Lower leg skin (tissue), 4 donors: ENCODE measurements around the gene RPL4. TPM values are rescaled to one million over a fixed set of nuclear protein-coding genes. Genes with fewer than 3 reads are reported as not detected.

ENCODE experiments used
- DNase-seq, 2 donors: peaks; one replicate each; pipeline ENCODE4 v3.0.0-alpha.2; 2019; ENCODE audit warnings: low spot score in 2 of 2
- H3K4me3 ChIP-seq: fragments of 200-600 bp; sonication (generic); 2 replicates; pipeline ENCODE4 v1.5.1; 2017; ENCODE audit warnings: mild to moderate bottlenecking, low read depth; ENCODE audit not compliant: poor library complexity, severe bottlenecking
- POLR2A ChIP-seq, 2 donors: fragments of 450-650 bp; IDR thresholded peaks; one replicate each; pipeline ENCODE4 v1.6.1; 2016 to 2017; ENCODE audit warnings: antibody characterized with exemption in 2 of 2, mild to moderate bottlenecking in 1 of 2, moderate library complexity in 1 of 2
- WGBS, 2 donors: methylation state at CpG; one replicate each; pipeline ENCODE4 v1.1.5; 2018; 5-methylcytosine and 5-hydroxymethylcytosine counted together
- intact Hi-C: fragments of 100-400 bp; cut with DNase I; formaldehyde crosslinking; loops from one replicate; pipeline ENCODE4 v1.15.0; 2023; ENCODE audit warnings: low total_unique reads
- total RNA-seq, 4 donors: library from RNA; depleted of rRNA; stranded (reverse); fragments of >200 nt; gene quantifications; one replicate each; pipeline ENCODE4 v1.1.0, GENCODE V29; 2016
- TF ChIP-seq, protein P1 (sequence below), 3 donors: fragments of 450-650 bp; IDR thresholded peaks; one replicate each; pipeline ENCODE4 v1.5.1; 2016; ENCODE audit warnings: antibody characterized with exemption in 3 of 3, mild to moderate bottlenecking in 3 of 3, moderate library complexity in 2 of 3

RPL4 gene
- total RNA-seq, 4 donors from 2014 or later = 4,479 to 8,244 (median 6,347) TPM

DNA sequence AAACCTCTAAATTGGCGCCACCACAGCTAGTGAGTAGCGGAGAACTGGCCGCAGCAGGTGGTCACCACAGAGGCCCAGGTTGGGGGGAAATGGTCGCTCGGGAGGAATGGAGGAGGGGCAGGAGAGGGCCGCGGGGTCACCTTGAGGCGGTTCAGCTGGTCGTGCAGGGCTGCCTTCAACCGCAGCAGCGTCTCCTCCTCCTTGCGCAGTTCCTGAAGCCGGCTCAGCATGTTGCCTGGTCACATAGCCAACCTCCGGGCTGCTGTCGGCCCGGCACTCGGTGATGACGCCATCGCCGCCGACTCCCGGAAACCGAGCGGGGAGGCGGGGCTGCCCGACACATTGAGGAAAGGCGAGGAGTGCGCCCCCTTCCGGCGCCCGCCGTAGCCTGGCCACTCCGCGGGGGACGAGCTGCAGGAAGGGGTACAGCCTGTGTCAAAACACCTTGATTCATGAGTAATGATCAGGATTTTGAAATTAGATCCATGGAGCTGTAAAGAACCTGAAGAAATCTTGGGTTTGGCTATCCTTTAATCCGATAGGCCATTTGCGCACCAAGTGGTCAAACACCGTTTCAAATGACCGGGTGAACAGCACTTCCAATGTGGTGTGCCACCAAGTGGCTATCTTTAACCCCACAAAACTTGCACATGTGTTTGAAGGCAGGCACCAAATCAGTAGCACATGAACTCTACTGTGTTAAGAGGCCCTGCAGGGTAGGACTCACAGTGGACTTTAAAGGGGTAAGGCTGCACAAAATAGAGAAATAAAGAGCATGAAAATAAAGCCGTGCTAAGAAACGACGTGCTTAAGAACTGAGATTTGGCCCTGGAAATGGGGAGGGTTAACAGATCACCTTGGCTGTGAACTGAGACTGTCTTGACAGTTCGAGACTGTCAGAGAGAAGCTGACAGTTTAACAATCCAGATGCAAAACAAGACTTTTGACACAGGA is 6.9 kb downstream of the RPL4 start, which contains the start of gene SNAPC5:
Gene SNAPC5 (minus strand): TSS at position 261 of the 954 bp plus-strand sequence. CDS start 31 bp downstream, at position 230.
- no peak for TF ChIP-seq POLR2A (IDR thresholded peaks at IDR 0.05)
- TF ChIP-seq, protein P1, sequence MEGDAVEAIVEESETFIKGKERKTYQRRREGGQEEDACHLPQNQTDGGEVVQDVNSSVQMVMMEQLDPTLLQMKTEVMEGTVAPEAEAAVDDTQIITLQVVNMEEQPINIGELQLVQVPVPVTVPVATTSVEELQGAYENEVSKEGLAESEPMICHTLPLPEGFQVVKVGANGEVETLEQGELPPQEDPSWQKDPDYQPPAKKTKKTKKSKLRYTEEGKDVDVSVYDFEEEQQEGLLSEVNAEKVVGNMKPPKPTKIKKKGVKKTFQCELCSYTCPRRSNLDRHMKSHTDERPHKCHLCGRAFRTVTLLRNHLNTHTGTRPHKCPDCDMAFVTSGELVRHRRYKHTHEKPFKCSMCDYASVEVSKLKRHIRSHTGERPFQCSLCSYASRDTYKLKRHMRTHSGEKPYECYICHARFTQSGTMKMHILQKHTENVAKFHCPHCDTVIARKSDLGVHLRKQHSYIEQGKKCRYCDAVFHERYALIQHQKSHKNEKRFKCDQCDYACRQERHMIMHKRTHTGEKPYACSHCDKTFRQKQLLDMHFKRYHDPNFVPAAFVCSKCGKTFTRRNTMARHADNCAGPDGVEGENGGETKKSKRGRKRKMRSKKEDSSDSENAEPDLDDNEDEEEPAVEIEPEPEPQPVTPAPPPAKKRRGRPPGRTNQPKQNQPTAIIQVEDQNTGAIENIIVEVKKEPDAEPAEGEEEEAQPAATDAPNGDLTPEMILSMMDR (IDR thresholded peaks at IDR 0.05) = peak in 2 of 3 donors; percentile 79 to 88
- intact Hi-C loops = loop anchor here (10.0 kb wide), 1 partner anchor 113 kb away; the partner anchor contains the start of gene MAP2K1
- 11 to 17% methylated on average over 18 to 33 of the region's 43 CpGs for WGBS, 2 donors

DNA sequence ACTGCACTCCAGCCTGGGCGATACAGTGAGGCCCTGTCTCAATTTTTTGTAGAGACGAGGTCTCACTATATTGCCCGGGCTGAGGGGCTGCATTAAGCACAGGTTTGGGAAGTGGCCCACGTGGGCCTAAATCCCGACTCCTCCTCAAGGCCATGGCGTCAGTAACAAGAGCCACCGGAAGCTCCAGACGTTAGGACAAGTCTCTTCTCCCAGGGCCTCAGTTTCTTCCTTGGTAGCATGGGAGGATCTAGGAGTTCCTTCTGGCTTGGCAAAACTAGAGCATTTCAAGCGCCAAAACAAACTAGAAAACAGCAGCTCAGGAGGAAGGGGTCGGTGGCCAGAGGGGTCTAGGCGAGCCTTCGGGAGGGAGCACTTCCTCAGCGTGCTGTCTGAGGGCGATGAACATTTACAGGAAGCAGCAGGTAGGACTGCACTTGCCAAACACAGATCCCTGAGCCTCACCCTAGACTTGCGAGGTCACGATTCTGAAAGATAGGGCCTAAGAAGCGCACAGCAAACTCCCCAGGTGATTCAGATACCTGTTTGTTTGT is 7.6 kb downstream of the RPL4 start:
- 16 to 22% methylated on average over 17 of the region's 17 CpGs for WGBS, 2 donors
- intact Hi-C loops = loop anchor here (10.0 kb wide), 1 partner anchor 112 kb away; the partner anchor contains the start of gene MAP2K1
- TF ChIP-seq POLR2A (IDR thresholded peaks at IDR 0.05) = no peak
- TF ChIP-seq, protein P1 (IDR thresholded peaks at IDR 0.05) = no peak

More for the DNA sequence above, 6.9 kb downstream of the RPL4 start, which contains the start of gene SNAPC5:
- DNase-seq = peak; percentile 95 to 99
- H3K4me3 ChIP-seq = peak within 1 kb of the TSS; percentile 81

DNA sequence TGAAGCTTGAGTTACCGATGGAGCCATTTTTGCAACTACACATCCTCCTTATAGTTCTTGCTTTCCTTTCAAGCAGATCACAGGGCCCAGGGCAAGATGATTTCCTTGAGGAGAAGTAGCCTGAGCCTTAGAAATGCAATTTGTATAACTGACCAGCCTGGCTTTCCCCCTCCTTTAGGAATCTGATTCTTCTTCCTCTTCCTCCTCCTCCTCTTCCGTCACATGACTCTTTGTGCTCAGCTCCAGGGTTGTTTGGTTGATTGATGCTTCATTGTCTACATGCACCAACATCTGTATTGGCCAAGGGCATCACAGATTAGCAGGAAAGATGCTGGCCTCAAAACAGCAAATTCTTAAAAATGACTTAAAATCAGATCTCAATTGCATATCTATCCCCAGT is 10.4 kb downstream of the RPL4 start:
- intact Hi-C loops = loop anchor here (10.0 kb wide), 1 partner anchor 109 kb away; the partner anchor contains the start of gene MAP2K1
- DNase-seq = no peak
- 85% methylated on average over 2 of the region's 2 CpGs for WGBS, 2 donors
- no peak for TF ChIP-seq POLR2A (IDR thresholded peaks at IDR 0.05)
- TF ChIP-seq, protein P1 (IDR thresholded peaks at IDR 0.05) = no peak
- H3K4me3 ChIP-seq = no peak overlapping the region

More for the DNA sequence above, 7.6 kb downstream of the RPL4 start:
- peak overlapping the region; percentile 81 for H3K4me3 ChIP-seq
- peak in 1 of 2 donors; percentile 74 for DNase-seq

DNA sequence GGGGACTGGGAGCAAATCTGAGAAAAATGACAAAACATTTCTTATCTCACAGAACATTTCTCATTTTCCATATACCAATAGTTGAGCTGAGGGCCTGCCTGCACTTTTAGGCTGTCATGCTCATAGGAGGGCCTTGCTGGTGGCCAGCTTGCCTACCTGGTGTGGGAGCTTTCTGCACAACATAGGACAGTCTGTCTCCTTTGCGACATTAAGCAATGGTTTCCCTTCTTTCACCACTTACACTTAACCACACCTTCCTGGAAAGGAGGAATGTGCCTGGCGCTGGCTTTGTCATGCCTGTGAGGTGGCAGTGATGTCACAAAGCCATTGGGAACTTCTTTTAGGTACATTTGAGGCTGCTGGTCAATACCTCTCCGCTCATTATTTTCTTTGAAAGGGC is 12.8 kb downstream of the RPL4 start:
- TF ChIP-seq, protein P1 (IDR thresholded peaks at IDR 0.05) = no peak
- no peak for TF ChIP-seq POLR2A (IDR thresholded peaks at IDR 0.05)
- 93 to 97% methylated on average over 3 of the region's 3 CpGs for WGBS, 2 donors
- no peak overlapping the region for H3K4me3 ChIP-seq
- DNase-seq = no peak
- intact Hi-C loops = loop anchor here (10.0 kb wide), 1 partner anchor 107 kb away; the partner anchor contains the start of gene MAP2K1

DNA sequence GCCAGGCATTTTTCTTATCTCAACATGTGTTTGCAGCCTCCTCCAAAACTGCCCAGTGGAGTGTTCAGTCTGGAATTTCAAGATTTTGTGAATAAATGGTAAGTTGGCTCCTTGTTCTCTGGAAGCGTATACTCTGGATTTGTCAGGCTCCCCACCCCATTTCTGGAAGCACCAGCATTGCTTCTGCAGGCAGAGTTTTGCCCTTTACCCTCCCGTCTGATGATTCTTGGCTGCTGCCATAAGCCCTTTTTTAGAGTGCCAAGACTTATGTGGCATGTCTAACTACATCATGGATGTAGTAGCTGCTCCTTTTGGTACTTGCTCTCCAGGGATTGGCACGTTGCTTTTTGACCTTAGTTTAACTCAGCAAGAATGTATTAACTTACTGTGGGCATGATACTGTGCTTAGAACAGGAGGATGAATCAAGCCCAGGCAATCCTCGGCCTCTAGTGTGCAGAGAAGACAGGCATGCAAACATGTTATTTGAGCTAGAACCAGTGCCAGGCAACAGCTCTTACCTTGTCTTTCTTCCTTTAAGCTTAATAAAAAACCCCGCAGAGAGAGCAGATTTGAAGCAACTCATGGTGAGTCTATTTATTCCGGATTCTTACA is 15.4 kb downstream of the RPL4 start:
- H3K4me3 ChIP-seq = no peak overlapping the region
- peak in 1 of 2 donors; percentile 76 for DNase-seq
- WGBS, 2 donors = 42 to 65% methylated on average over 6 of the region's 6 CpGs
- intact Hi-C loops = no loop called here
- TF ChIP-seq, protein P1 (IDR thresholded peaks at IDR 0.05) = no peak
- no peak for TF ChIP-seq POLR2A (IDR thresholded peaks at IDR 0.05)
